Right lung (tissue), 5 donors: ENCODE results near the gene IMPG2. TPM values are rescaled to one million over a fixed set of nuclear protein-coding genes. Genes with fewer than 3 reads are reported as not detected.

Experiments used
- DNase-seq, 2 donors: peaks; one replicate each; pipeline ENCODE4 v3.0.0-alpha.2; 2013
- polyA plus RNA-seq, 5 donors: library from polyadenylated mRNA; unstranded; fragments of 120-200 nt; gene quantifications; one replicate each; pipeline versions ENCODE4 v1.2.1 to v1.2.3, GENCODE V29; 2013; ENCODE audit warnings: inconsistent platforms in 1 of 5, low replicate concordance in 1 of 5; ENCODE audit not compliant: insufficient read length in 5 of 5, insufficient read depth in 1 of 5

The IMPG2 gene
- polyA plus RNA-seq, 5 donors = 0.68 to 0.80 (median 0.71) TPM

DNA sequence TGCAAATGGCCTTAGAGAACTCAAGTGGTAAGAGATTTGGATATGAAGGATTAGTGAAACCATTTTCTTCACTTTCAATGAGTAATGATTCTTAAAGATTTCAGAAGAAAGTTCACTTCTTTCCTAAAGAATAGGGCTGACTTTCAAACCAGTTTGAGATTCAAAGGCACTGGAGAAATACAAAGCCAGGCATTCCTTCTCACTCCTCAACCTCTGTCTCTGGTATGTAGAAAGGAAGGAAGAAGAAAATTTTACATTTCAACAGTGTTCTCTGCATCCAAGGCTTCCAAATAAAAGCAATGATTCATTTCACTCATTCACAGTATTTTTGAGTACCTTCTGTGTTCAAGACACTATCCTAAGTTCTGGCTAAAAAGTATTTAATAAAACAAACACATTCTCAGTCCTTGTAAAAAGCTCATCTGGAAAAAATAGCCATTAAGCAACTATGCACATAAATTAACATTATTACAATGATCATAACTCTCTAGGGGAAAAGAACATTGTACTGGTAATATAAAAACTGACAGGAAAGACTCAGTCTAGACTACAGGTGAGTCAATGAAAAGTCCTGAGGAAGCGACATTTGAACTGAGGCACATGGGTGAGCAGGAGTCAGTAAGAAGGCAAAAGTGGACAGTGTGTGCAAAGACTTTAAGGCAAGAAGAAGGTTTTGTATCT lies 79.5 kb downstream of the IMPG2 start:
- DNase-seq = no peak

DNA sequence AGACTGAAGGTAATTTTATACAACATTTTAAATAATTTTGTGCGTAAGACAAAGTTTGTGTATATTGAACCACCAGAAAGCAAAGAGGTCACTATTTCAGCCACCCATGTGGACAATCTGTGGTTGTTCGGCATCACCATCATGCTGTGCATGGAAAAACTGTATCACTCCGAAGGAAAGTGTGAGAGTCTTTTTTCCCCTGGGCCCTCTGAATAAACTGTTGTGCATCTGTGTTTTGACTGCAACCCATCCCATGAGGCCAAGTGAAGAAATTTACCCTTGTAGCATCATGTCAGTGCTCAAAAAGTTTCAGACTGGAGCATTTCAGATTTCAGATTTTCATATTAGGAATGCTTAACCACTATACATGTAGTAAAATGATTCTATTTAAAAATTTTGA lies 85.3 kb downstream of the IMPG2 start:
- DNase-seq = no peak

DNA sequence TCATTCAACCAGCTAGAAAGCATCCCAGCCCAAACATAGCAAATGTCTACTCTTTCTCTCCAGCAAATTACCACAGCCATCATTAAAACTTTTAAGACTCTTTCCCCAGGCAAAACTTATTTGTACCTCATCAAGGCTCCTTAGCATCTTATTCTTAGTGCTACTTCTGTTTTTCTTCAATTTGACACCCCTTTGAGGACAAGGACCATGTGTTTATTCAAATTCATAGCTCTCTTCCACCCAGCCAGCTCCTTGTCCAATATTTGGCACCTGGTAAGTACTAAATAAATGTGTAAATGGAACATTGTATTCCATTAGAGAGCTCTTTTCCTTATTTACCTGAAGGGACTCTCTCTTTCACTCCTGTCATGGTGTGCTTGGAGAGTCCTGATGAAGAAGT lies 89.8 kb downstream of the IMPG2 start:
- DNase-seq = no peak

DNA sequence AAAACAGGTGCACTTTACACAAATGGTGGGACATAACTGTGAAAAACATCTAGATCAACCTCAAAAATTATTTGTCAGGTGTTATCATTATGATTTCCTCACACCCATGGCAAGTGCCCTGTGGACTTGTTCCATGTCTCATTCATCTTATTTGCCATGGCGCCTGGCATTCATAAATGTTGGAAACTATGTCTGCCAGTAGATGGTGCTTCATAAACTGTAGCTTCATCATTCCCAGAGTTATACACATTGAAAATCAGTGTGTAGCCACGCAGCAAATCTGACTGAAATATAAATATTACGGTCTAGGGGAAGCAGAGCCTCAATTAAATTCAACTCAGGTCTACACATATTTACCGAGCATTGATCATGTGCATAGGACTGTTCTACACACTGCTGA lies 90.7 kb downstream of the IMPG2 start:
- no peak for DNase-seq

DNA sequence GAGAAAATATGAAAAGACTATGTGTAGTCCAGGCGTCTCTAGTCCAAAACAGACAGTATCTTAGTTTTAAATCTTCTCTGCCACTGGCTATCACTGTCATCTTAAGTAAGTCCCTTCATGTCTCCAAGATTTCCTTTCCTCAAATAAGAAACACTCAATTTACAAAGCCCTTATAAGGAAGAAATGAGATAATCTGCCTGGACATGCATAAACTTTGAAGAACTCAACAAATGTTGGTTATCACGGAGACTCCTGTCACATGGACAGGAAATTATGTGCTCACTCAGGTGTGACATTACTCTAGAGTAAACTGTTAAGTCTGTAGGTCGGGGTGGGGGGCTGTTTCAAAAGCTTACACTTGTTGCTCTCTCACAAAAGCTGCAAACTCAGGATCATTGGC lies 91.9 kb downstream of the IMPG2 start:
- no peak for DNase-seq

DNA sequence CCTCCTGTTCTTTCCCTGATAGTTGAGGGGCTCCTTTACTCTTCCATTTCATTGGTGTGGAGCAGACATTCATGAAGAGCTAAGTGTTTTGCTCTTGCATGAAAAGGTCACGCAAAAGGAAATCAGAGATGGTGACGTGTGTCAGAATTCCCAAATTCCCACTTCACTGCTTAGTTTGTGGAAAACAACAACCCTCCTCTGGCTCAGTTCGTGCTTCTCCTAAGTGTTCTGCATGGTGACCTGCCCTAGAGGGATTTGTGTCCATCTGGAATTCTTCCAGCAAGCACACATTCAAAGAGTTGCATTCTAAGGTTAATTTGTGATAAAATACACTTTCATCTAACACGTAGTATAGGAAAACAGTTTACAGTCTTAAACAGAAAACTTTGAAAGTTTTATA lies 95.6 kb downstream of the IMPG2 start:
- DNase-seq = no peak

DNA sequence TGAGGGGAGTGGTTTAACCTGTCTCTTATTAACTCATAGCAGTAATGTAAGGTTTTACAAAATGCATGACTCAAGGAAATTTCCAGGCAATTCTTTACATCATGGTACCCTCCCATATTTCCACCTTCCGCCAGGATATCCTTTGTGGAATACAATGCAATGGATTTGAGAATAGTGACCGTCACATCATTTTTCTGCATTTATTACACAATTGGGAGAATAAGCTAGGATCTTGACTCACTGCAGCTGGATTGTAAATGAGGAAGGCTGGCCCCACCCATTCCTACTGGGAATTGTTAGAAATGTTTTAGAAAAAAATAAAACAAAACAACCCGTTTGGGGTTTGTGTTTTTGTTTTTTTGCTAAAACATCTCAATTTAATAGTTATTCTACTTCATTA lies 97.4 kb downstream of the IMPG2 start:
- no peak for DNase-seq

DNA sequence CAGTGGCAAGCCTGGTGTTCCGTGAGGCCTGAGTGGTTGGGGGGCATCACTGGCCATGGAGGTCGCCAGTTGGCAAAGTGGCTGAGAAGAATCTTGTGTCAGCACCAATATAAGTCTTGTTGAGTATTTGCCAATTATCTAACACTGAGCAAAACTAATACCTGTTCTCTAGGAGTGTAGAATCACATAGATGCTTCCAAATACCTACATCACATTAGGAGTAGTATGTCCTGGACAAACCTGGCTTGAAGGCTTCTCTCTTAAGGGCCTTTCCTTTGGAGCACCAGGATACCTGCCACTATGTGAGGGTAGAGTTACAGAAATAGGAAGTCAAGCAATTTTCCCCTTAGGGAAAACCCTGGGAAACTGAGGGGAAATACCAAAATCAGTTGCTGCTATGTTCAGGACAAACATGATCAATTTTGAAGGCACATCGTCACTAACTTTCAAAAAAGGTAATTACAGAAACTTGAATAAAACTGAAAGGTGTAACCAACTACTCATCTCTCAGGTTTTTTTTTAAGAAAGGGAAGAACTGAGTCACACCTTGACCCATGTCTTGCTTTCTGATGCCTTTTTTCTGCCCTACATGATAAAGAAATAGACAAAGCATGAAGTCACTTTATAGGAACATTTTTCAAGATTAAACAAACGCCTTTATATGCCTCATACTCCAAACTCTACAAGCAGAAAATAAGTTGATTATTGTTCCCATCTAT lies 100.4 kb downstream of the IMPG2 start:
- DNase-seq = no peak

DNA sequence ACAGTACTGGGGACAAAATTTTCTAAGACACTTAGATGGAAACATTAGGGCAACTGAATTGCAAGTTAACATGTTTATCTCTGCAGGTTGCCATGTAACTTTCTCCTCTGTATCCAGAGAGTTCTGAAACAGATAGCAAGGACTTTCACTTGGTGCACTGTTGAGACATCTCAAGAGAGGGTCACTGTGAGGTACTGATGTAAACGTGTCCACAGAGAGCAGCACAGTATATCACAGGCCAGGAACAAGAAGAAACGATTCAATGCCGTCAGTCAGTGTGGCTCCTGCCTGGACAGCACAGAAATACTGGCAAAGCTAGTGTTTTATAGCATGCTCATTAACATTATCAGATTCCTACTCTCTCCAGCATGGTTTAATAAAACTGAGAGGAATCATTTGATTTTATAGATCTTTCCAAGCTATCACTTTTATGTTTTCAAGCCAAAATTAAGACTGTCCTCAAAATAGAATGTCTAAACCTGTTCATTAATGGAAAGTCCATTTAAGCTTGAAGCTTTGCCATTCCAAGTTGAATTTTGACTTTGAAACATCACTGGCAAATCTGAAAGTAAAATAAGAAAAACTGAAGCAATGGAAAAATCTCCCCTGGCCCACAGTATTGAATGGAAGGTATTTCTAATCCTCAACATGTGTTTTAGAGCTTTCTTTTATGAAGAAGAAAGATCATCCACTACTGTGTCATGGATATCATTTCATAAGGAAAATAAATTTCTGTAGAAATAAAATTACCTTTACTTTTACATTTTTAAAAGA lies 102.7 kb downstream of the IMPG2 start:
- no peak for DNase-seq

DNA sequence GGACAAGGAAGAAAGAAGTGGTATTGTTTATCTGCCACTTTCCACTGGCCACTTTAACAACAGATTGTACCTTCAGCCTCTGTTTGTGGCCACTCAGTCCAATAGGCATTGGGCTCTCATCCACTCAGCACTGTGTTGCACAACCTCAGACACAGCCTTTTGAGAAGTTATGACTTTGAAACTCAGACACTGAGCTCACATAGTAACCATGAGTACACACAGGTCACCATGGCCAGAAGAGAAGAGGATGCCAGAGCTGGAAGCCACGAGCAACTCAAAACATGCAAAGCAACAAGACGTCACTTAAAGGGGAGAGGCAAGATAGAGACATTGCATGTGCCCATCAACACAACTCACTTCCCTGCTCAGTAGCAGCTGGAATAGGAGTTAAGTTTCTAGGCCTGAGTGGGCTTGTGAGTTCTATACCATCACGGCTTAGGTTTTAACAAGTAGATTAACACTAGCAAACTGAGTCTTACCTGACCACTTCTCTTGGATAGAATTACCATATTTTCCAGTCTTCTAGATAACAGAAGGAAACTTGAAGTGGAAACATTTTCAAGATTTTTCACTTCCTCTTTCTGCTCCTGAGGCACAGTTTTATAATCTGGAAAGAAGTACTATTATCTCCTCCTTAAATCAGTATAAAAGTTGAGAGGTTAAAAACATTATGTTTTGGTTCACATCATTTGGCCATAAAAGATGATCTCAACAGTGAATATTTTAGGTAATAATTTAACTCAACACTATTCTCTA lies 103.5 kb downstream of the IMPG2 start:
- no peak for DNase-seq

DNA sequence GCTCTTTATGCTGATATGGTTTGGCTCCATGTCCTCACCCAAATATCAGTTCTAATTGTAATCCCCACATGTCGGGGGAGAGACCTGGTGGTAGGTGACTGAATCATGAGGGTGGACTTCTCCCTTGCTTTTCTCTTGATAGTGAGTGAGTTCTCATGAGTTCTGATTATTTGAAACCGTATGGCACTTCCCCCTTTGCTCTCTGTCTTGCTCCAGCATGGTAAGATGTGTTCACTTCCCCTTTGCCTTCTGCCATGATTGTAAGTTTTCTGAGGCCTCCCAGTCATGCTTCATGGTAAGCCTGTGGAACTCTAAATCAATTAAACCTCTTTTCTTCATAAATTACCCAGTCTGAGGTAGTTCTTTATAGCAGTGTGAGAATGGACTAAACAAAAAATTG lies 107.6 kb downstream of the IMPG2 start:
- no peak for DNase-seq

DNA sequence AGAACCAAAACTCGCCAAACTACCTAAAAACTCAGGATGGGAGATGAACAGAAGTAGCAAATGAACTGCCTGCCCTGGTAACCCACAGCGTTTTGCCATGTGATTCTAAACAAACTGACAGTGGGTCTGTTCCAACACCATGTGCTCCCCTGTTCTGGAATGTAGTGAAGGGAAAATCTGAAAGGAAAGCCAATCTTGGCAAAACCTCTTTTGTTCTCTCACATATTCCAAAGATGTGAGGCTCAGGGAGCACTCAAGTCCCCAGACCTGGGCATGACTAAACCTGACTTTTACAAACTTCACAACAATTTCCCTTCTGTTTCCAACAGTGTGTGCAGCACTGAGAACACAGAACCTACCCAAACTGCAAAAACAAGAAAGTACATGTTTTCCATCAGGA lies 116.1 kb downstream of the IMPG2 start:
- no peak for DNase-seq

DNA sequence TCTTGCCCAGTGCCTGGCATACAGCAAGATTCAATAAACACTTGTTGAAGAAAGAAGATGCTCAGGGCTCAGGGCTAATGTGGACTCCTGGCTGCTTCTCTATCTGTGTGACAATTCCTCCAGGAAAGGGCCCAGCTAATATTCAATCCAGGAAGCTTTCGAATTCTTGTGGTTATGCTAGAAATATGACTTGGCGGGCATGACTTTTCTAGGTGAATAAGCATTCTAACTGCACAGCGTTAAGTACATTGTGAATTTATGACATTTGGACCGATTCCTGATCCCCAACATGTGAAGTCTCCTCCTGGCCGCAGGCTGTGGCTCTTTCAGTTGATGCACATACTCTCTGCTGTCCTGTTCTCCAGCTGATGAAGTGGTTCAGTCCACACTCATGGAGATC lies 117.0 kb downstream of the IMPG2 start:
- no peak for DNase-seq

DNA sequence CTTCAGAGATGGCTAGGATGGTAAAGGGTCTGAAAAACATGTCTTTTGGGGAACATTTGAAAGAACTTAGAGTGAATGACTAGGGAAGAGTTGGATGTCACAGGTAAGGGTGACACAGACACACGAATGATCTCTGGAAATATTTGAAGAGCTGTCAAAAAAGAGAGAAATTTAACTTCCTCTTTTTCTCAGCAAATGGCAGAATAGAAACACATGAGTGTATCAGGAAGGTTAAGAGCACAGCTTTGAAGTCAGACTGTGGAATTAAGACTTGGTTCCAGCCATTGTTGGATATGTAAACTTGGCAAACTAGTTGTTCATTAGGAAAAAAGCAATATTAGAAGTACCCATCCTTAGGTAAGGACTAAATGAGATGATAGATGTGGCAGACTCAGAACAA lies 117.7 kb downstream of the IMPG2 start:
- no peak for DNase-seq

DNA sequence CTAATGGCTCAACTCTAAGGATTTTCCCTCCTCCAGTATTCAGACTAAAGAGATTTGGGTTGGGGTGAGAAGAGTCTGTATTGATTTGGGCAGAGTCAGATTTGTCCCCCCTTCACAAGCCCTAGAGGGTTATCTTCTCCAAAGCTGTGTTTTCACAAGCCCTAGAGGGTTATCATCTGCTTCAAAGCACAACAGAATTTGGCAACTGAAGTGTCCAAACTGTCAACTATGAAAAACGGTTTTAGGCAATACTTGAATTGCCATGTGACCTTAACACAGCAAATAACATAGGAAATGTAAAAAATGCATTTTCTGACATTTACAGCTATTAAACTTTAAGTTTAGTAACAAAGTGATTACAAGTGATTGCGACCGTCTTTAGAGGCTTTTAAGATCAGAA lies 119.9 kb downstream of the IMPG2 start:
- DNase-seq = peak; percentile 18 to 49

DNA sequence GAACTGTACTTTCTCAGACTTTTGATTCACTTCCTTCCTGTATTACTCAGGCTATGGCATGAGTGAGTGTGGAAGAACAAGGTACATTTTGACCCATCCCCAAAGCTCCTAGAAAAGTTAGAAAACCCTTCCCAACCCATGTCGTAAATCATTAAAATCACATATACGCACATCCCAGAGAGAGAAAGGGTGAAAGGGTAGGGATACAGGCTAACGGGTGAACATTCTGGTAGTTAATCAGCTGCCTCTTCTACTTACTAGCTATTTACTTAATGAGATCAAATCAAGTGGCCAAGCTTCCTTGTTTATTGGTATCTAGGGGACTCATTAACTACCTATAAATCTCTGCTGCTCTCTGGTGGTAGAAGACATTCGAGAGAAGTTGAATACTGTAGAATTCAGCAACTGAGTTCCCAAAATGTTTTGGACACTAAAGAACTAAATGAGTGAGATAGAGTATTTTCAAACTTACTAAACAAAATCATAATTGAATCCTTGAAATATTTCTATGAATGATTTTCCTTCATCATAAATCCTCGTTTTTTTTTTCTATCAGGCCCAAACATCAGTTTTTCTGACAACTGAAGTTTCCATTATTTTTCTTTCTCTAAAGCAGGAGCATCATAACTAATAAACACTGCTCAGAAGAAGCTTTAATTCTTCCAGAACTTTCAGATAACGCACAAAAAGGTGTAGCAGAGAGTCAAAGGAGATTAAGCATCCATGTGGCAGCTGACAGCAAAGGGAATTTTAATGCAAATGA lies 124.2 kb downstream of the IMPG2 start:
- peak; percentile 47 to 60 for DNase-seq

DNA sequence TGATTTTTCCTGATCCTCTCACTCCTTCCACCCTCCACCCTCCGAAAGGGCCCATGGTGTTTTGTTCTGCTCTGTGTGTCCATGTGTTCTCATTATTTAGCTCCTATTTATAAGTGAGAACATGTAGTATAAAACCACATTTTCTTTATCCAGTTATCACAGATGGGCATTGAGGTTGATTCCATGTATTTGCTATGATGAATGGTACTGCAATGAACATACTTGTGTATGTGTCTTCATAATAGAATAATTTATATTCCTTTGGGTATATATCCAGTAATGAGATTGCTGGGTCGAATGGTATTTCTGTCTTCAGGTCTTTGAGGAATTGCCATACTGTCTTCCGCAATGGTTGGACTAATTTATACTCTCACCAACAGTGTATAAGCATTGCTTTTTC lies 126.0 kb downstream of the IMPG2 start:
- DNase-seq = no peak

DNA sequence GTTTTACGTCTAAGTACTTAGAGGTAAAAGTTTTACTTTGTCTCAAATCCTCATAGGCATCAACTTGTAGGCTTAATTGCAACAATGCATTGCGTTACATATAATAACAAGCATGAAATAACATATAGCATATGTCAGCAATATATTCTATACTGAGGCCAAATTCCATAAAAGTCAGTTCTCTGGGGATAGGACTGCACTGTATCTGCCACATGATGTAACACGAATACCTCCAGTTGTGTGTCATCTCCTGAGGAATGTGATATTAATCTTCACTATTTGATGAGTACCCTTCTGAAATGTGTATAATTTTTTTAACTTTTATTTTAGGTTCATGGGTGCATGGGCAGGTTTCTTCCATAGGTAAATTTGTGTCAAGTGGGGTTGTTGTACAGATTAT lies 126.4 kb downstream of the IMPG2 start:
- no peak for DNase-seq

DNA sequence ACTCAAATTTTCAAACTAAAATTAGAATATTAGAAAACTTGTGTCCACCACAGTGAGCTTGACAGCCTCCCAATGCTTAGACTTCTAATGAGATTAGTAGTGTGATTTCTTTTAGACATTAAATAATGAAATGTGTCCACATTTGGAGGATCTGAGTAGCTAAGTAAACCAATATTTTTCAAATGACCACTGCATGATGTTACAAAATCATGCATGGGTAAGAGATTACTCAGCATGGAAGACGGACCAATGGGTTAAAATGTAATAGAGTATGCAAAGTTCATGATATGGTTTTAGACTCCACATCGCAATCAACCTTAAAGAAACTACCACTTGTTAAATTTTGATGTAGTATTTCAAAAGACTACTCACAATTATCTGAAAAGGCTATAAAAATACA lies 130.6 kb downstream of the IMPG2 start:
- no peak for DNase-seq

DNA sequence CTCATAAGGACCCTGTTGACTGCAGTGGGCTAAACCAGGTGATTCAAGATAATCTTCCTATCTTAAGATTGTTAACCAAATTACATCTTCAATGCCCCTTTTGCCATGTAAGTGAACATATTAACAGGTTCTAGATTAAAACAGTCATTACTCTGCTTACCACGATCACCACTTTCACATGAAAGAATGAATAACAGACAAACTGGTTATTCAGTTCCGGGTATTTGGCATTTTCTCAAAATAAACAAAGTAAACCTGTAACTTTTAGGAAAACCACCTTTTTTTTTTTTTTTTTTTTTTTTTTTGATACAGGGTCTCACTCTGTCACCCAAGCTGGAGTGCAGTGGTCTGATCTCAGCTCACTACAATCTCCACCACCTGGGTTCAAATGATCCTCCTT lies 131.2 kb downstream of the IMPG2 start:
- no peak for DNase-seq

DNA sequence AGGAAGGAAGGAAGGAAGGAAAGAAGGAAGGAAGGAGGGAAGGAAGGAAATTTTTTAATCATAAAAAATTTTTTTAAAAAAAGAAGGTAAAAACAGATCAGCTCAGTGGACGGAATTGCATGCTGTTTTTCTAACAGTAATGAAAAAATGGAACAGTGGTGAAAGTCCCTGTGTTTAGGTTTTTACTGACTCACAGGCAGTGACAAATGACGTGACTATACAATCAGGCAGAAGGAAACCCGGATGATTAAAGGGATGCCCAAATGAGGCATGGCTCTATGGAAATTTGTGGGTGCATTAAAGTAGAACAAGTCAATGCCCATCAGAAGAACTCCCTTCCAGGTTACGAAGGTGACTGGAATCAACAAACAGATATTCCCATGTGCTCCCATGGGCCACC lies 135.0 kb downstream of the IMPG2 start:
- DNase-seq = no peak

DNA sequence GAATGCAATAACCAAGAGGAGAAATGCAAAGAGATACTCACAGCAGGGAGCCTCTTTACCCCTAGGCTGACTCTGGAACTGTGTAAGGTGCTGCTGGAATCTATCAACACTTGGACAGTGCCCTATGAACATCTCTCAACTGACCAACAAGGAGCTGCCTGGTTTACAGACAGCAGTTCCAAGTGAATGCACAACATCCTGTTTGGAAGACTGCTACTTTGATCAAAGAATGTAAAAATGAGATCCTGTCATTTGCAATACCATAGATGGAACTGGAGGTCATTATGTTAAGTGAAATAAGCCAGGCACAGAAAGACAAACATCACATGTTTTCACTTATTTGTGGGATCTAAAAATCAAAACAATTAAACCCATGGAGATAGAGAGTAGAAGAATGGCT lies 136.3 kb downstream of the IMPG2 start:
- no peak for DNase-seq
